Measurements from ENCODE around the gene PRDM11. TPM values are rescaled to one million over a fixed set of nuclear protein-coding genes. Genes with fewer than 3 reads are reported as not detected.

PRDM11 gene
- polyA plus RNA-seq, 4 donors, result 18.9 to 24.1 (median 20.5) TPM

DNA sequence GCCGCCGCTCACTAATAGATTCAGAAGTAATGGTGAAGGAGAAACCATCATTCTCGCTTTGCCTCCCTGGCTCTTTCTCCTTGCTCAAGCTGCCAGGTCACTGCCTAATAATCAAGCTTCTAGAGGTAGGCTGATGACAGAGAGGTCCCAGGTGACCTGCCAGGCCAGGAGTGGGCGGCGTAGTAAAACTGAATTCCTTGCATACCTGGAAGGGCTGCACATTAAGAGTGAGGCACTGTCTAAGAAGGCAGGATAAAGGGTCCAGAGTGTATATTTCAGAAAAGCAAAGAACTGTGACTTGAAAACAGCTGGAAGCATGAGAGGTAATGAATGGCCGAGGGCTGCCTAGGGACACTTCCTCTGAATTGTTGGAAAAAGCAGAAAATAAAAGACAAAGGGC is 135.6 kb downstream of the PRDM11 start:
- DNase-seq (ENCODE audit: low read depth in 4 of 4, low spot score in 3 of 4), result no peak

Other genes starting within 250 kb of the PRDM11 start
- gene TP53I11, start 195.8 kb upstream of the PRDM11 start, polyA plus RNA-seq (ENCODE audit: insufficient read length in 4 of 4), result 10 to 100 TPM; 59.1 to 79.2 (median 63.5) TPM
- gene SYT13, start 139.7 kb downstream of the PRDM11 start, polyA plus RNA-seq (ENCODE audit: insufficient read length in 4 of 4), result 10 to 100 TPM in 3 of 4 donors, 1 to 10 TPM in 1; 5.4 to 13.8 (median 13.3) TPM